ENCODE data around the gene ZYX.
A peak's percentile ranks its signal among the peaks of the same experiment; 100 is the strongest.

GRCh38 chr7:143411976-143412708 is 31.0 kb downstream of the ZYX start:
- TF ChIP-seq CCAR2 (IDR thresholded peaks at IDR 0.05; ENCODE audit: low read depth, low read length), result no peak
- no peak for TF ChIP-seq CTCF (IDR thresholded peaks at IDR 0.05 in 2 of 3, conservative IDR thresholded peaks at IDR 0.05 in 1 of 3; ENCODE audit: insufficient read depth in 2 of 3, low read depth in 1 of 3, low read length in 3 of 3)
- no peak for TF ChIP-seq NFYB (IDR thresholded peaks at IDR 0.05; ENCODE audit: extremely low read depth, insufficient read length)
- no peak for TF ChIP-seq POLR2A (conservative IDR thresholded peaks at IDR 0.05)
- no peak for TF ChIP-seq NR2C1 (IDR thresholded peaks at IDR 0.05)
- TF ChIP-seq NR2C1 (tag; IDR thresholded peaks at IDR 0.05), result peak; percentile 50; the same call in 1 of the 2 replicates
- no peak for TF ChIP-seq POLR2AphosphoS2 (IDR thresholded peaks at IDR 0.05; ENCODE audit: low read length)

Data from K562 (cell line).